ENCODE results near the gene PRKCE. TPM values are rescaled to one million over a fixed set of nuclear protein-coding genes. Genes with fewer than 3 reads are reported as not detected.

Gene PRKCE
- total RNA-seq, 1 experiment from 2014 or later = 12.1 TPM

GRCh38 chr2:45871541-45871940 is 220.1 kb downstream of the PRKCE start:
- DNase-seq (ENCODE audit: unreplicated experiment) = no peak
- intact Hi-C loops (cut with micrococcal nuclease) = no loop called here
- H3K36me3 Mint-ChIP-seq (ENCODE audit: insufficient read depth, unreplicated experiment) = no peaks in the 10 kb centered on the region
- TF ChIP-seq, protein P1, sequence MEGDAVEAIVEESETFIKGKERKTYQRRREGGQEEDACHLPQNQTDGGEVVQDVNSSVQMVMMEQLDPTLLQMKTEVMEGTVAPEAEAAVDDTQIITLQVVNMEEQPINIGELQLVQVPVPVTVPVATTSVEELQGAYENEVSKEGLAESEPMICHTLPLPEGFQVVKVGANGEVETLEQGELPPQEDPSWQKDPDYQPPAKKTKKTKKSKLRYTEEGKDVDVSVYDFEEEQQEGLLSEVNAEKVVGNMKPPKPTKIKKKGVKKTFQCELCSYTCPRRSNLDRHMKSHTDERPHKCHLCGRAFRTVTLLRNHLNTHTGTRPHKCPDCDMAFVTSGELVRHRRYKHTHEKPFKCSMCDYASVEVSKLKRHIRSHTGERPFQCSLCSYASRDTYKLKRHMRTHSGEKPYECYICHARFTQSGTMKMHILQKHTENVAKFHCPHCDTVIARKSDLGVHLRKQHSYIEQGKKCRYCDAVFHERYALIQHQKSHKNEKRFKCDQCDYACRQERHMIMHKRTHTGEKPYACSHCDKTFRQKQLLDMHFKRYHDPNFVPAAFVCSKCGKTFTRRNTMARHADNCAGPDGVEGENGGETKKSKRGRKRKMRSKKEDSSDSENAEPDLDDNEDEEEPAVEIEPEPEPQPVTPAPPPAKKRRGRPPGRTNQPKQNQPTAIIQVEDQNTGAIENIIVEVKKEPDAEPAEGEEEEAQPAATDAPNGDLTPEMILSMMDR (IDR thresholded peaks at IDR 0.05; ENCODE audit: unreplicated experiment) = no peak
- peaks cover 15% of the 10 kb centered on the region for H3K4me1 Mint-ChIP-seq (ENCODE audit: insufficient read depth, unreplicated experiment)
- no peaks in the 10 kb centered on the region for H3K27me3 Mint-ChIP-seq (ENCODE audit: insufficient read depth, unreplicated experiment)
- ChIA-PET CTCF (interaction anchor here (0.7 kb wide), 1 partner anchor 26 kb away, joined by 3 read pairs; no protein-coding TSS in a partner anchor), POLR2A (no interaction called here)
- no peak overlapping the region for H3K27ac Mint-ChIP-seq (ENCODE audit: low read depth, unreplicated experiment)
- H3K9me3 Mint-ChIP-seq (ENCODE audit: unreplicated experiment) = peaks cover 7% of the 10 kb centered on the region
- H3K4me3 Mint-ChIP-seq (ENCODE audit: unreplicated experiment) = no peak overlapping the region
- BruUV-seq (replicated peaks) = no TSS peak

GRCh38 chr2:45872211-45872610 is 220.7 kb downstream of the PRKCE start:
- POLR2A ChIA-PET = no interaction called here
- Mint-ChIP-seq H3K36me3 (ENCODE audit: insufficient read depth, unreplicated experiment) (peaks cover 2% of the 10 kb centered on the region), H3K9me3 (ENCODE audit: unreplicated experiment) (peaks cover 14% of the 10 kb centered on the region), H3K27me3 (ENCODE audit: insufficient read depth, unreplicated experiment) (no peaks in the 10 kb centered on the region), H3K4me3 (ENCODE audit: unreplicated experiment) (no peak overlapping the region), H3K27ac (ENCODE audit: low read depth, unreplicated experiment) (no peak overlapping the region), H3K4me1 (ENCODE audit: insufficient read depth, unreplicated experiment) (peaks cover 15% of the 10 kb centered on the region)
- intact Hi-C loops (cut with micrococcal nuclease) = no loop called here
- DNase-seq (ENCODE audit: unreplicated experiment) = no peak
- no TSS peak for BruUV-seq (replicated peaks)
- CTCF ChIA-PET = interaction anchor here (0.7 kb wide), 1 partner anchor 27 kb away, joined by 3 read pairs; no protein-coding TSS in a partner anchor
- TF ChIP-seq, protein P1 (IDR thresholded peaks at IDR 0.05; ENCODE audit: unreplicated experiment) = no peak

- H3K9me3 Mint-ChIP-seq (ENCODE audit: unreplicated experiment) = peaks cover 19% of the 10 kb centered on the region
- DNase-seq (ENCODE audit: unreplicated experiment) = peak; percentile 71
- H3K4me1 Mint-ChIP-seq (ENCODE audit: insufficient read depth, unreplicated experiment) = peaks cover 15% of the 10 kb centered on the region
- ChIA-PET CTCF (interaction anchor here (0.6 kb wide), 1 partner anchor 61 kb away, joined by 3 read pairs; no protein-coding TSS in a partner anchor), POLR2A (interaction anchor here (0.6 to 1.4 kb wide), 5 partner anchors 24 to 278 kb away, joined by 3 to 4 read pairs (median 3); partner anchors contain the start of gene PRKCE)
- no peak overlapping the region for H3K4me3 Mint-ChIP-seq (ENCODE audit: unreplicated experiment)
- BruUV-seq (replicated peaks) = no TSS peak
- peaks cover 6% of the 10 kb centered on the region for H3K36me3 Mint-ChIP-seq (ENCODE audit: insufficient read depth, unreplicated experiment)
- TF ChIP-seq, protein P1 (IDR thresholded peaks at IDR 0.05; ENCODE audit: unreplicated experiment) = no peak
- H3K27ac Mint-ChIP-seq (ENCODE audit: low read depth, unreplicated experiment) = no peak overlapping the region
- no peaks in the 10 kb centered on the region for H3K27me3 Mint-ChIP-seq (ENCODE audit: insufficient read depth, unreplicated experiment)
- intact Hi-C loops (cut with micrococcal nuclease) = no loop called here
Measured at GRCh38 chr2:45874344-45874743, 222.9 kb downstream of the PRKCE start.

DNA sequence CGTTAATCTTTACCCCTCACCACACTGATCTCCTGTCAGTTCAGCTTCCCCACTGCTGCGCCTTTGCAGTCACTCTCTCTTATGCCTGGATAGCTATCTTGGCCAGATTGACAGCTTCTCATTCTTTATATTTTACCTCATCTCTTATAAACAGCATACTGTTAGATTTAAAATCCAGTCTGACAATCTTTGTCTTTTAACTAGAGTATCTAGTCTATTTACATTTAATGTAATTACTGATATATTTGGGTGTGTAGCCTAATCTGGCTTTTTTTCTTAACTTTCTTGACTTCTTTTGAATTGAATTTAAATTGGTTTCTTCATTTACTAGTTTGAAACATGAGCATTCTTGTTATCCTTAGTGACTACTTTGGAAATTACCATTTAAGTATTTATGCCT is 225.1 kb downstream of the PRKCE start:
- ChIA-PET POLR2A (no interaction called here), CTCF (no interaction called here)
- no peak overlapping the region for H3K27ac Mint-ChIP-seq (ENCODE audit: low read depth, unreplicated experiment)
- no peak overlapping the region for H3K4me3 Mint-ChIP-seq (ENCODE audit: unreplicated experiment)
- TF ChIP-seq, protein P1 (IDR thresholded peaks at IDR 0.05; ENCODE audit: unreplicated experiment) = no peak
- no peaks in the 10 kb centered on the region for H3K27me3 Mint-ChIP-seq (ENCODE audit: insufficient read depth, unreplicated experiment)
- no peak for DNase-seq (ENCODE audit: unreplicated experiment)
- peaks cover 6% of the 10 kb centered on the region for H3K36me3 Mint-ChIP-seq (ENCODE audit: insufficient read depth, unreplicated experiment)
- intact Hi-C loops (cut with micrococcal nuclease) = no loop called here
- H3K9me3 Mint-ChIP-seq (ENCODE audit: unreplicated experiment) = peaks cover 19% of the 10 kb centered on the region
- BruUV-seq (replicated peaks) = no TSS peak
- H3K4me1 Mint-ChIP-seq (ENCODE audit: insufficient read depth, unreplicated experiment) = peaks cover 15% of the 10 kb centered on the region

Measured in MCF 10A (cell line).